ENCODE measurements around the gene C18orf63. TPM values are rescaled to one million over a fixed set of nuclear protein-coding genes. Genes with fewer than 3 reads are reported as not detected.

Gene C18orf63
- total RNA-seq, 1 experiment from 2014 or later: not detected

GRCh38 chr18:74378179-74378682, 62.6 kb downstream of the C18orf63 start:
- Histone ChIP-seq H3K27ac (ENCODE audit: low read length) (no peak overlapping the region), H4K20me1 (ENCODE audit: low read length) (no peaks in the 10 kb centered on the region), H3K4me1 (ENCODE audit: insufficient read depth, low read length) (no peaks in the 10 kb centered on the region), H3K9me3 (ENCODE audit: low read length) (no peaks in the 10 kb centered on the region), H3F3A (ENCODE audit: low read length, unreplicated experiment) (no peaks in the 10 kb centered on the region), H3K9me2 (replicated peaks; ENCODE audit: low read length) (no peaks in the 10 kb centered on the region), H3K27me3 (ENCODE audit: low read length) (peaks cover 51% of the 10 kb centered on the region), H2AFZ (ENCODE audit: low read length) (no peak overlapping the region), H3K4me3 (ENCODE audit: low read length) (no peak overlapping the region), H3K9ac (ENCODE audit: low read length) (no peak overlapping the region), H3K36me3 (ENCODE audit: low read depth, low read length) (no peaks in the 10 kb centered on the region), H3K4me2 (ENCODE audit: low read length) (no peak overlapping the region), H3K79me2 (ENCODE audit: low read length) (no peaks in the 10 kb centered on the region)
- ATAC-seq (no peak), DNase-seq (no peak)
- ChIA-PET POLR2A (ENCODE audit: unreplicated experiment) (no interaction called here), CTCF (no interaction called here)
- TF ChIP-seq EZH2phosphoT487 (IDR thresholded peaks at IDR 0.05; ENCODE audit: borderline replicate concordance, low read length) (no peak), EZH2 (IDR thresholded peaks at IDR 0.05; ENCODE audit: low read length, unreplicated experiment) (no peak), CTCF (conservative IDR thresholded peaks at IDR 0.05; ENCODE audit: low read depth, low read length) (no peak)
- no TSS peak for BruUV-seq (replicated peaks)
- intact Hi-C loops (cut with micrococcal nuclease): no loop called here

- H3K27me3 ChIP-seq (ENCODE audit: low read length): peaks cover 71% of the 10 kb centered on the region
- no peaks in the 10 kb centered on the region for H4K20me1 ChIP-seq (ENCODE audit: low read length)
- no peaks in the 10 kb centered on the region for H3K36me3 ChIP-seq (ENCODE audit: low read depth, low read length)
- H3K9ac ChIP-seq (ENCODE audit: low read length): no peak overlapping the region
- no TSS peak for BruUV-seq (replicated peaks)
- no peaks in the 10 kb centered on the region for H3K4me1 ChIP-seq (ENCODE audit: insufficient read depth, low read length)
- no peak for TF ChIP-seq EZH2 (IDR thresholded peaks at IDR 0.05; ENCODE audit: low read length, unreplicated experiment)
- TF ChIP-seq CTCF (conservative IDR thresholded peaks at IDR 0.05; ENCODE audit: low read depth, low read length): no peak
- TF ChIP-seq EZH2phosphoT487 (IDR thresholded peaks at IDR 0.05; ENCODE audit: borderline replicate concordance, low read length): no peak
- no peaks in the 10 kb centered on the region for H3K79me2 ChIP-seq (ENCODE audit: low read length)
- POLR2A ChIA-PET (ENCODE audit: unreplicated experiment): no interaction called here
- no peak for DNase-seq
- H3K9me2 ChIP-seq (replicated peaks; ENCODE audit: low read length): no peaks in the 10 kb centered on the region
- no peak overlapping the region for H3K4me3 ChIP-seq (ENCODE audit: low read length)
- intact Hi-C loops (cut with micrococcal nuclease): no loop called here
- H3K4me2 ChIP-seq (ENCODE audit: low read length): no peak overlapping the region
- no peak overlapping the region for H3K27ac ChIP-seq (ENCODE audit: low read length)
- CTCF ChIA-PET: no interaction called here
- ATAC-seq: no peak
- no peak overlapping the region for H2AFZ ChIP-seq (ENCODE audit: low read length)
- H3F3A ChIP-seq (ENCODE audit: low read length, unreplicated experiment): no peaks in the 10 kb centered on the region
- H3K9me3 ChIP-seq (ENCODE audit: low read length): no peaks in the 10 kb centered on the region
These were observed 65.3 kb downstream of the C18orf63 start for GRCh38 chr18:74380916-74381315.

GRCh38 chr18:74381621-74382295, 66.1 kb downstream of the C18orf63 start:
- Histone ChIP-seq H2AFZ (ENCODE audit: low read length) (no peak overlapping the region), H3K27ac (ENCODE audit: low read length) (no peak overlapping the region), H3K9me3 (ENCODE audit: low read length) (no peaks in the 10 kb centered on the region), H3K36me3 (ENCODE audit: low read depth, low read length) (no peaks in the 10 kb centered on the region), H3F3A (ENCODE audit: low read length, unreplicated experiment) (no peaks in the 10 kb centered on the region), H3K9me2 (replicated peaks; ENCODE audit: low read length) (no peaks in the 10 kb centered on the region), H4K20me1 (ENCODE audit: low read length) (no peaks in the 10 kb centered on the region), H3K9ac (ENCODE audit: low read length) (no peak overlapping the region), H3K79me2 (ENCODE audit: low read length) (no peaks in the 10 kb centered on the region), H3K4me1 (ENCODE audit: insufficient read depth, low read length) (no peaks in the 10 kb centered on the region), H3K4me3 (ENCODE audit: low read length) (no peak overlapping the region), H3K27me3 (ENCODE audit: low read length) (peaks cover 78% of the 10 kb centered on the region), H3K4me2 (ENCODE audit: low read length) (no peak overlapping the region)
- ChIA-PET CTCF (no interaction called here), POLR2A (ENCODE audit: unreplicated experiment) (no interaction called here)
- no peak for DNase-seq
- intact Hi-C loops (cut with micrococcal nuclease): no loop called here
- TF ChIP-seq EZH2 (IDR thresholded peaks at IDR 0.05; ENCODE audit: low read length, unreplicated experiment): no peak
- TF ChIP-seq EZH2phosphoT487 (IDR thresholded peaks at IDR 0.05; ENCODE audit: borderline replicate concordance, low read length): no peak
- TF ChIP-seq CTCF (conservative IDR thresholded peaks at IDR 0.05; ENCODE audit: low read depth, low read length): no peak
- no peak for ATAC-seq
- no TSS peak for BruUV-seq (replicated peaks)

Measured in PC-3 (cell line).